KMS-11 (cell line): ENCODE data around the gene SLC31A1.
"Not testable (repeated sequence)": the region's sequence is repeated elsewhere in the genome, so short reads cannot be mapped to it uniquely, and the experiment has no call there.

ENCODE experiments used
- H2AFZ ChIP-seq: fragments of 200-600 bp; sonication (generic); 2 replicates; pipeline ENCODE4 v1.6.1; 2016; ENCODE audit warnings: antibody characterized with exemption, mixed run types, low read depth
- H3K27ac ChIP-seq: fragments of 200-600 bp; sonication (generic); 2 replicates; pipeline ENCODE4 v1.6.1; 2016; ENCODE audit warnings: mild to moderate bottlenecking, mixed run types
- H3K27me3 ChIP-seq: fragments of 200-600 bp; sonication (generic); 2 replicates; pipeline ENCODE4 v1.6.1; 2017; ENCODE audit warnings: mild to moderate bottlenecking, low read depth, mixed run types, moderate library complexity; ENCODE audit not compliant: insufficient read depth
- H3K36me3 ChIP-seq: fragments of 200-600 bp; sonication (generic); 2 replicates; pipeline ENCODE4 v1.6.1; 2017; ENCODE audit warnings: mild to moderate bottlenecking, mixed run types; ENCODE audit not compliant: insufficient read depth
- H3K4me1 ChIP-seq: fragments of 200-600 bp; sonication (generic); 2 replicates; pipeline ENCODE4 v1.6.1; 2016; ENCODE audit warnings: mild to moderate bottlenecking, low read depth, mixed run types; ENCODE audit not compliant: poor library complexity, severe bottlenecking
- H3K4me2 ChIP-seq: fragments of 200-600 bp; sonication (generic); 2 replicates; pipeline ENCODE4 v1.7.0; 2016; ENCODE audit warnings: mild to moderate bottlenecking, mixed run types
- H3K4me3 ChIP-seq: fragments of 200-600 bp; sonication (generic); IDR thresholded peaks from 2 replicates; pipeline ENCODE4 v1.6.1; 2017; ENCODE audit warnings: low read depth, low read length, mixed read lengths; ENCODE audit not compliant: insufficient read depth
- H3K79me2 ChIP-seq: fragments of 200-600 bp; sonication (generic); 2 replicates; pipeline ENCODE4 v1.6.1; 2016; ENCODE audit warnings: low read depth, mixed run types; ENCODE audit not compliant: insufficient read depth
- H3K9ac ChIP-seq: fragments of 200-600 bp; sonication (generic); 2 replicates; pipeline ENCODE4 v1.6.1; 2016; ENCODE audit warnings: mild to moderate bottlenecking, mixed run types
- H4K20me1 ChIP-seq: fragments of 200-600 bp; sonication (generic); 2 replicates; pipeline ENCODE4 v1.6.1; 2016; ENCODE audit warnings: mild to moderate bottlenecking, mixed run types; ENCODE audit not compliant: insufficient read depth
- TF ChIP-seq, protein P1 (sequence below): fragments of 200-600 bp; sonication (generic); conservative IDR thresholded peaks from 2 replicates; pipeline ENCODE4 v1.6.1; 2017; ENCODE audit warnings: low read depth, mild to moderate bottlenecking, antibody characterized with exemption, low read length, moderate library complexity, mixed read lengths

The SLC31A1 gene

GRCh38 chr9:113223963-113224362 is 2.6 kb downstream of the SLC31A1 start:
- H3K4me1 ChIP-seq: peaks cover 22% of the 10 kb centered on the region
- H3K9ac ChIP-seq: no peak overlapping the region
- TF ChIP-seq, protein P1, sequence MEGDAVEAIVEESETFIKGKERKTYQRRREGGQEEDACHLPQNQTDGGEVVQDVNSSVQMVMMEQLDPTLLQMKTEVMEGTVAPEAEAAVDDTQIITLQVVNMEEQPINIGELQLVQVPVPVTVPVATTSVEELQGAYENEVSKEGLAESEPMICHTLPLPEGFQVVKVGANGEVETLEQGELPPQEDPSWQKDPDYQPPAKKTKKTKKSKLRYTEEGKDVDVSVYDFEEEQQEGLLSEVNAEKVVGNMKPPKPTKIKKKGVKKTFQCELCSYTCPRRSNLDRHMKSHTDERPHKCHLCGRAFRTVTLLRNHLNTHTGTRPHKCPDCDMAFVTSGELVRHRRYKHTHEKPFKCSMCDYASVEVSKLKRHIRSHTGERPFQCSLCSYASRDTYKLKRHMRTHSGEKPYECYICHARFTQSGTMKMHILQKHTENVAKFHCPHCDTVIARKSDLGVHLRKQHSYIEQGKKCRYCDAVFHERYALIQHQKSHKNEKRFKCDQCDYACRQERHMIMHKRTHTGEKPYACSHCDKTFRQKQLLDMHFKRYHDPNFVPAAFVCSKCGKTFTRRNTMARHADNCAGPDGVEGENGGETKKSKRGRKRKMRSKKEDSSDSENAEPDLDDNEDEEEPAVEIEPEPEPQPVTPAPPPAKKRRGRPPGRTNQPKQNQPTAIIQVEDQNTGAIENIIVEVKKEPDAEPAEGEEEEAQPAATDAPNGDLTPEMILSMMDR: no peak
- no peak overlapping the region for H3K4me3 ChIP-seq
- H3K4me2 ChIP-seq: no peak overlapping the region
- H3K79me2 ChIP-seq: peaks cover 21% of the 10 kb centered on the region
- H3K27me3 ChIP-seq: no peaks in the 10 kb centered on the region
- H3K36me3 ChIP-seq: no peaks in the 10 kb centered on the region
- H4K20me1 ChIP-seq: no peaks in the 10 kb centered on the region
- no peak overlapping the region for H2AFZ ChIP-seq
- H3K27ac ChIP-seq: no peak overlapping the region

GRCh38 chr9:113227436-113227835 is 6.1 kb downstream of the SLC31A1 start:
- no peaks in the 10 kb centered on the region for H4K20me1 ChIP-seq
- no peaks in the 10 kb centered on the region for H3K27me3 ChIP-seq
- H3K27ac ChIP-seq: no peak overlapping the region
- H3K9ac ChIP-seq: no peak overlapping the region
- no peak overlapping the region for H2AFZ ChIP-seq
- H3K4me2 ChIP-seq: no peak overlapping the region
- H3K4me3 ChIP-seq: no peak overlapping the region
- TF ChIP-seq, protein P1: no peak
- peaks cover 5% of the 10 kb centered on the region for H3K4me1 ChIP-seq
- no peaks in the 10 kb centered on the region for H3K36me3 ChIP-seq
- H3K79me2 ChIP-seq: no peaks in the 10 kb centered on the region

- H3K9ac ChIP-seq: no peak overlapping the region
- no peaks in the 10 kb centered on the region for H4K20me1 ChIP-seq
- H3K4me1 ChIP-seq: no peaks in the 10 kb centered on the region
- H3K79me2 ChIP-seq: no peaks in the 10 kb centered on the region
- TF ChIP-seq, protein P1: no peak
- no peak overlapping the region for H3K4me2 ChIP-seq
- H3K4me3 ChIP-seq: no peak overlapping the region
- no peaks in the 10 kb centered on the region for H3K36me3 ChIP-seq
- H3K27me3 ChIP-seq: no peaks in the 10 kb centered on the region
- H3K27ac ChIP-seq: no peak overlapping the region
- H2AFZ ChIP-seq: no peak overlapping the region
Measured at GRCh38 chr9:113228130-113228665, 6.9 kb downstream of the SLC31A1 start.

GRCh38 chr9:113231701-113232100 is 10.4 kb downstream of the SLC31A1 start:
- Histone ChIP-seq H3K4me2 (no peak overlapping the region), H2AFZ (no peak overlapping the region), H3K4me1 (no peaks in the 10 kb centered on the region), H3K4me3 (no peak overlapping the region), H3K27ac (no peak overlapping the region), H4K20me1 (no peaks in the 10 kb centered on the region), H3K9ac (no peak overlapping the region), H3K36me3 (no peaks in the 10 kb centered on the region), H3K27me3 (no peaks in the 10 kb centered on the region), H3K79me2 (no peaks in the 10 kb centered on the region)
- TF ChIP-seq, protein P1: no peak

DNA sequence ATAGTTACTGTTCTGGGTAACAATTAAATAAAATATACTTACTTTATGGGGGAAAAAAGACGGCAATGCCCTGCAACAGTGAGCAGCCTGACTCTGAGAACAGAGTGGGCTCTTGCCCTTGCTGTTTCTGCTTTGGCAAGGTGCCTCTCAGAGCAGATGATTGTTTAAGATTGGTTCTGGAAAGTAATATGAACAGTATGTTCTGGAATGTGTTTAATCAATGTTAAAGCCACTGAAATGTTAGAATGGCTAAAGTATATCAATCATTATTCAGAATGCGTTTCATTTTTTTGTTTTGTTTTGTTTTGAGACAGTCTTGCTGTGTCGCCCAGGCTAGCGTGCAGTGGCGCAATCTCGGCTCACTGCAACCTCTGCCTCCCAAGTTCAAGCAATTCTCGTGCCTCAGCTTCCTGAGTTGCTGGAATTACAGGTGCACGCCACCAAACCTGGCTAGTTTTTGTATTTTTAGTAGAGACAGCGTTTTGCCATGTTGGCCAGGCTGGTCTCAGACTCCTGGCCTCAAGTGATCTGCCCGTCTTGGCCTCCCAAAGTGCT is 14.4 kb downstream of the SLC31A1 start:
- not testable (repeated sequence) for H3K9ac ChIP-seq, H3K27ac ChIP-seq, H3K27me3 ChIP-seq, H3K79me2 ChIP-seq, H3K4me3 ChIP-seq, H3K4me2 ChIP-seq, H3K4me1 ChIP-seq, H2AFZ ChIP-seq, H3K36me3 ChIP-seq, H4K20me1 ChIP-seq
